Loucy (cell line): ENCODE data around the gene RPS6KA4.

Experiments used
- CTCF ChIP-seq: fragments of 200-600 bp; sonication (generic); conservative IDR thresholded peaks from 2 replicates; pipeline ENCODE4 v1.5.1; 2014; ENCODE audit warnings: mild to moderate bottlenecking, antibody characterized with exemption, low read length
- EZH2phosphoT487 ChIP-seq: fragments of 200-600 bp; IDR thresholded peaks from 2 replicates; pipeline ENCODE4 v1.6.1; 2018; ENCODE audit warnings: antibody characterized with exemption, mild to moderate bottlenecking, moderate library complexity, borderline replicate concordance

- TF ChIP-seq CTCF (no peak), EZH2phosphoT487 (no peak)
Measured at GRCh38 chr11:64364911-64365310, 5.9 kb downstream of the RPS6KA4 start.
